Ectodermal cell (in vitro differentiated cells): ENCODE measurements around the gene JMJD4.

ENCODE experiments used
- H3K27ac ChIP-seq: 2 replicates; pipeline ENCODE4 v1.7.0; 2013; ENCODE audit warnings: mild to moderate bottlenecking, low read depth, low read length; ENCODE audit not compliant: insufficient read depth, poor library complexity, severe bottlenecking
- H3K27me3 ChIP-seq: 2 replicates; pipeline ENCODE4 v1.7.0; 2013; ENCODE audit warnings: mild to moderate bottlenecking, low read length; ENCODE audit not compliant: insufficient read depth, control insufficient read depth, poor library complexity, severe bottlenecking
- H3K36me3 ChIP-seq: one replicate; pipeline ENCODE4 v1.7.0; 2013; ENCODE audit warnings: low read length; ENCODE audit not compliant: control insufficient read depth, insufficient read depth
- H3K4me1 ChIP-seq: one replicate; pipeline ENCODE4 v1.7.0; 2013; ENCODE audit warnings: low read length; ENCODE audit not compliant: control insufficient read depth, insufficient read depth
- H3K4me3 ChIP-seq: 2 replicates; pipeline ENCODE4 v1.7.0; 2013; ENCODE audit warnings: low read depth, low read length, control low read depth; ENCODE audit not compliant: insufficient read depth
- H3K9me3 ChIP-seq: 2 replicates; pipeline ENCODE4 v1.7.0; 2013; ENCODE audit warnings: mild to moderate bottlenecking, low read length, moderate library complexity; ENCODE audit not compliant: control insufficient read depth
- WGBS, 2 experiments: methylation state at CpG; one replicate each; pipeline ENCODE4 v1.1.7; 2013; ENCODE audit warnings: missing lambda C conversion rate in 2 of 2; 5-methylcytosine and 5-hydroxymethylcytosine counted together

Gene JMJD4

DNA sequence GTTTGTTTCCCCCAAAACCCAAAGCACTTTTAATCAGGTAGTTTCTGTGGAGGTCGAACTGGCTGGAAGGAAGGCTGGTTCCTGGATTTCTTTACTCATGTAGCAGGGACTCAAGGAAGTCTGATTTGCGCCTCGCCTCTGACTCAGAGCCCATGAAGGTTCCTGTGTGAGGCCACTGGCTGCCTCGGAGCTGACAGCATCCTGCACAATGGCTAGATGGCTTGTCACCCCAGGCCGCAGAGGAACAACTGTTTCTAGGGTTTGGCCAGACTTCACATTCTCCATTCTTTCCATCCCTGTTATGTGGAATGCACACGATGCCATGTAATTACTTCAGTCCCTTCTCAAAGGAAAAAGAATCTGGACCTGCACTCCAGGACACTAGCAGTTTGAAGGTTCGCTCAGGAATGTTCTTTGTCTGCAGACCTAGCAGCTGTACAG is 41.2 kb upstream of the JMJD4 start:
- Histone ChIP-seq H3K4me3 (no peak overlapping the region), H3K4me1 (no peaks in the 10 kb centered on the region), H3K27me3 (no peaks in the 10 kb centered on the region), H3K36me3 (peaks cover 5% of the 10 kb centered on the region), H3K27ac (peak overlapping the region; percentile 55), H3K9me3 (no peaks in the 10 kb centered on the region)
- WGBS, 2 experiments = 93% methylated on average over 7 of the region's 7 CpGs

DNA sequence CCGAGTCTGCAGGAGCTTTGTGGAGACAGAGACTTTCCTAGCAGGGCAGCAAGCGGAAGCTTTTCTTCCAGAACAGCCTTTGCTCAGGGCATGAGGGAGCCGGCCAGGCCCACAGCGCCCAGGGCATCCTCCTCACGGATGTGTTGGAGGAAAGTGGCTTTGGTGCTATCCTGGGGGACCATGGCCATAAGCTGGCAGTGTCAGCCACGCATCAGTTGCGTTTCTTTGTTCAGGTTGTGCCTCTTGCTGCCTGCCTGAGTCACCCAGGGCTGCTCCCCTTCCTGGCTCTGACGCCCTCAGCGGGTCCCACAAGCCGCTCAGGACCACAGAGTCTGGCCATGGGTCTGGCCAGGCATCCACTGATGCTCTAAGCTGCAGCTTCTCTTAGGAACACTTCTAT is 40.7 kb upstream of the JMJD4 start:
- Histone ChIP-seq H3K27ac (peak overlapping the region; percentile 55), H3K4me3 (no peak overlapping the region), H3K4me1 (no peaks in the 10 kb centered on the region), H3K36me3 (peaks cover 5% of the 10 kb centered on the region), H3K27me3 (no peaks in the 10 kb centered on the region), H3K9me3 (no peaks in the 10 kb centered on the region)
- WGBS, 2 experiments = 95% methylated on average over 10 of the region's 10 CpGs

DNA sequence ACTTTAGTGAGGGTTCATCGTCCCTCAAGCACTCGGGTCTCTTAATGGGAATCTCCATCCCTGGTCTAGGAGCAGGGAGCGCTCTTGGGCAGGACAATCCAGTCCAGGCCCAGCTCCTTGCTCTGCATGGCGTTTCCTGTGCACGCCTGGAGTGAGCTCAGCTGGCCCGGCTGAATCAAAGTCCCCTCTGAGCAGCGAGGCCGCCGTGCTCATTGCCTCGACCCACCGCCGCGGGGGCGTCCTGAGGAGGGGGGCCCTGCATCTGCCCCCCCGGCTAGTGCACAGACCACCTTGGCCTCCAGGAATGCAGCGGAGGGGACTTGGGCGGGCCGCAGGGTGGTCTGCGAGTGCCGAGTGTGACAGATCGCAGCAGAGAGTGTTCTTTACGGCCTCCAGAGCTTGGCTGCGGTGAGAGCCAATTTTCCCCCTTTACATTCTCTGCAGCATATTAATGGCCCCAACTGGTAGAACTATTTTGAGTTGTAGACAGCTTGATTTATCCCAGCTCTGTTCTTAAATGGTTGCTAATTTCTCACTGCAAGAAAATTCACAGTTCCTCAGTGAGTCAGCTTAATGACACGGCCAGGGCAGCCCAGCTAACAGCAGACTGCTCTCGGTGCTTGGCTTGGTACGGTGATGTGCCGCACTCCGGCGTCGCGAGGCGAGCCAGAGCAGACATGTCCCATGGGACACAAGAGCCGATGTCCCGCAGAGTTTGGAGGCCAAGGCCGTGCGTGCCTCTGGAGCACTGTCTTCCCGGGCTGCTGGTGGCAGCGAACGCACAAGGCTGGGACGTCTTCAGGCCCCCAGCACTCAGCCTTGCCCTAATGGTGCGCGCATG is 39.9 kb upstream of the JMJD4 start:
- 93 to 94% methylated on average over 42 of the region's 42 CpGs for WGBS, 2 experiments
- Histone ChIP-seq H3K9me3 (no peaks in the 10 kb centered on the region), H3K27ac (no peak overlapping the region), H3K36me3 (peaks cover 8% of the 10 kb centered on the region), H3K27me3 (no peaks in the 10 kb centered on the region), H3K4me1 (no peaks in the 10 kb centered on the region), H3K4me3 (no peak overlapping the region)

DNA sequence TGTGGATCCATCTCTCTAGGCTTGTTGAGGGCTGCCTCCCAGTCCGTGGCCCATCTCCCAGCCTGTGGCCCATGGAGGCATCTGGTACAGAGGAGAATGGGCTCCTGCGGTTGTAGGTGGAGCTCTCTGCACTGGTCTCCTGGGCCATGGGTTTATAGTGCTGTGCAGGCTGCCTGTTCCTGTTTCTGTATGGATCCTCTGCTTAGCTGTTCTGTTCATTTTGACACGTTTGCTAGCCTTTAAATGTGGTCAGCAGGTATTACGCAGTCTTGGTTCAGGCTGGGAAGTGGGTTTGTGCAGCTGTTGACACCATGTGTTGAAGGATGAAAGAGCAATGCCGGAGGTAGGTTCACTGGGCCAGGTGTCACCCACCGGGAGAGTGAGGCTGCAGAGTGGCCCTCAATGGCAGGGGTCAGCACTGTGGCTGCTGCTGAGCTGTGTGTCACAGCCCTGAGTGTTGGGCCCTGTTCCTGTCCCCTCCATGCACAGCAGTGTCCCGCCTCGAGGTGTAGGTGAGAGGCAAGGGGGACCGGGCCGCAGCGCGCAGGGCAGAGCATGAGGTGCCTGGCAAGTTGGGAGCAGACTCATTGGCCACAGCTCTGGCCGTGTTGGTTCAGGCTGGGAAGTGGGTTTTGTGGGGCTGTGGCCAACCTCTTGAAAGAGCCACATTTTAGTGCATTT is 39.1 kb upstream of the JMJD4 start:
- Histone ChIP-seq H3K27me3 (no peaks in the 10 kb centered on the region), H3K36me3 (peaks cover 8% of the 10 kb centered on the region), H3K9me3 (no peaks in the 10 kb centered on the region), H3K4me1 (no peaks in the 10 kb centered on the region), H3K4me3 (no peak overlapping the region), H3K27ac (no peak overlapping the region)
- WGBS, 2 experiments = 90 to 91% methylated on average over 13 of the region's 13 CpGs

DNA sequence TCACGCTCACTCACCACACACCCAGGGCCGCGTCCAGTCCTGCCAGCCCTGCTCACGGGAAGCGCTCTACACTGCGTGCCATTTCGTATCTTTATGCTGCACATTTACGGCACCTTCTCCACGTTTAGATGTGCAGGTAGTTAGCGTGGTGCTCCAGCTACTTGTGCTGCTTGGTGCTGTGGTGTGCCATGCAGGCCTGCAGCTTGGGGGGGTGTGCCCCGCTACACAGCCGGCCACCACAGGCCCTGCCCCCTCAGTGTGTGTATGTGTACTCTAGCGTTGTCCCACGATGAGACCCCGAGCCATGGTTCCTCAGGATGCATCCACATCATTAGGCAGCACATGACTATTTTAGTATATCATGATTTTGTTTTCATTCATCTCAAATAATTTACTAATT is 38.5 kb upstream of the JMJD4 start:
- H3K27ac ChIP-seq = no peak overlapping the region
- H3K4me3 ChIP-seq = no peak overlapping the region
- no peaks in the 10 kb centered on the region for H3K4me1 ChIP-seq
- H3K9me3 ChIP-seq = no peaks in the 10 kb centered on the region
- no peaks in the 10 kb centered on the region for H3K27me3 ChIP-seq
- H3K36me3 ChIP-seq = peaks cover 8% of the 10 kb centered on the region
- WGBS, 2 experiments = 91 to 96% methylated on average over 15 of the region's 15 CpGs

DNA sequence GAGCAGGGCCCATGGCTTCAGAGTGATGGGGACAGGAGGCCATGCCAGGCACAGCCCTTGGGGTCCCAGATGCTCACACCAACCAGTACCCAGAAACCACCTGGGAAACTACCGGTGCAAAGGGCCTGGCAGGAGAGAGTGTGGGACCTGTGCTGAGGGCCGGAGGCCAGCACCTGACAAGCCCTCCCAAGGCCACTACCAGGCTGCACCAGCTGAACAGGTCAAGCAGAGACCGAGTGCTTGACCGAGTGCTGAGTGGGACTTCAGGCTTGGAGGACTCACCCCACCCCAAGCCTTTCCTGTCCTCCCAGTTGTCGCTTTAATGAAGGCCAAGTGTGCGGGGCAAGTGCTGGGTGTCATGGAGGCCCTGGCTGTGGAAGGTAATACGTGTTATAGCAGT is 36.7 kb upstream of the JMJD4 start:
- Histone ChIP-seq H3K36me3 (peaks cover 24% of the 10 kb centered on the region), H3K9me3 (no peaks in the 10 kb centered on the region), H3K4me1 (no peaks in the 10 kb centered on the region), H3K27me3 (no peaks in the 10 kb centered on the region), H3K4me3 (no peak overlapping the region), H3K27ac (no peak overlapping the region)
- WGBS, 2 experiments = 94% methylated on average over 6 to 7 of the region's 7 CpGs

DNA sequence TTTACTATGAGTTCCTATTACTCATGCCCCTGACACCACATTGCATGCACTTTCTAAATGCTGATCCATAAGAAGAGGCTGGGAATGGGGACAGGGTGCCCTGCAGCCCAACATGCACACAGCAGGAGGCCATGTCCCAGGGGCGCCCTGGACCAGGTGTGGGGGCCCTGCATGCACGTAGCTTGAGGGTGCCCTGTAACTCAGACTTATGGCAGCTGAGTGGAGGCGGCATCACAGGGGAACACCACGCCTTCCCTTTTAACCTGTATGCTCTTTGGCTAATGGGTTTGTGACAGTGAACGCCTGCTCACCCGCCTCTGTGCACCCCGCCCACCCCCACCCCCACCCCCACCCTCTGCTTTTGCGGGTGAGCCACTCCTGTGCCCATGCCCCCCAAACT is 36.2 kb upstream of the JMJD4 start:
- Histone ChIP-seq H3K4me1 (no peaks in the 10 kb centered on the region), H3K27me3 (no peaks in the 10 kb centered on the region), H3K27ac (no peak overlapping the region), H3K9me3 (no peaks in the 10 kb centered on the region), H3K4me3 (no peak overlapping the region), H3K36me3 (peaks cover 26% of the 10 kb centered on the region)
- 98 to 99% methylated on average over 4 to 5 of the region's 8 CpGs for WGBS, 2 experiments

DNA sequence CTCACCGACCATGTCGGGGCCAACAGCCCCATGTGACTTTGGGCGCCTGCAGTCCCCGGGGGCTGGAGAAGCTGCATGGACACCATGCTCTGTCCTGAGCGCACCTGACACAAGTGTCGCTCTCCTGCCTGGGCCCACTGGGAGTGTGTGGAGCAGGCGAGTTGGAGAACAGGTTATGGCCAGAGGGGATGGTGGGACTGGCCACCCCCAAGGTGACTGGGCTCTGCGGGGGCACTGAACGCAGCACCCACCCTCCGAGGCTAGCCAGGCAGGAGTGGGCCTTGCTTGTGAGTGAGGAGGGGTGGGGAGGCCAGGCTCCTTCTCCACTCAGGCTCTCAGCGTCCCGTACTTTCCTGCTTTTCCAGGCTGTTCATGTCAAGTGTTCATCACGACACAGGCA is 35.7 kb upstream of the JMJD4 start:
- 96 to 99% methylated on average over 13 of the region's 13 CpGs for WGBS, 2 experiments
- H3K4me3 ChIP-seq = no peak overlapping the region
- no peak overlapping the region for H3K27ac ChIP-seq
- no peaks in the 10 kb centered on the region for H3K4me1 ChIP-seq
- no peaks in the 10 kb centered on the region for H3K27me3 ChIP-seq
- H3K36me3 ChIP-seq = peaks cover 22% of the 10 kb centered on the region
- H3K9me3 ChIP-seq = no peaks in the 10 kb centered on the region

DNA sequence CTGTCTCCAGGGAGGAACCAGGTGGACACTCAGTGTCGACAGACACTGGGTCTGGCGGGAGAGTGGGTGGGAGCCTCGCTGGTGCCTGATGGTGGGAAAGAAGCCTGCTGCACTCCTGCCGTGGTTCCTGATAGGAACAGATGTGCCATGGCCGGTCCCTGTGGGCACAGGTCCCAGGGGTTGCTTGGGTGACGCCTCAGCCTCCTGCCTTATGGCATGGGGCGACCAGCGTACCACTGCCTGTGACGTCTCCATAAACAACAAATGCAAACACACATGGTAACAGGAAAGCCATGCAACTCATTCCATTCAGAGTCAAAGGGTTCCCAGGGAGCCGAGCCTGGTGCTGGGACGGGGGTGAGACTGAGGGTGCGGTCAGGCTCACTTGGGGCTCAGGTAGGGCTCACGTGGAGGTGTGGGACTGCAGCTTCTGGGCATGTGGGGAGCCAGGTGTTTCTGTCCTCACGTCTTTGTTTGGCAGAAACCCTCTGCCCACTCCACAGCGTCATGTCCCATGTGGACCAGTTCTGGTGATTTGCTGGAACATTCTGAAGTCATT is 34.9 kb upstream of the JMJD4 start:
- no peaks in the 10 kb centered on the region for H3K27me3 ChIP-seq
- 94% methylated on average over 15 of the region's 15 CpGs for whole genome bisulfite sequencing, 2 experiments
- H3K4me1 ChIP-seq = no peaks in the 10 kb centered on the region

More for the DNA sequence above, 34.9 kb upstream of the JMJD4 start:
- Histone ChIP-seq H3K36me3 (peaks cover 21% of the 10 kb centered on the region), H3K4me3 (no peak overlapping the region), H3K9me3 (no peaks in the 10 kb centered on the region), H3K27ac (no peak overlapping the region)
